ENCODE measurements around the gene LRRFIP1.

The LRRFIP1 gene

GRCh38 chr2:237581751-237582746, 45.3 kb upstream of the LRRFIP1 start:
- no peaks in the 10 kb centered on the region for H3K36me3 ChIP-seq (ENCODE audit: insufficient read depth, low read length)
- H2AFZ ChIP-seq (ENCODE audit: low read depth, low read length), result no peak overlapping the region
- H3K4me2 ChIP-seq (ENCODE audit: insufficient read depth, low read length), result no peak overlapping the region
- no peaks in the 10 kb centered on the region for H3K4me1 ChIP-seq (ENCODE audit: insufficient read depth, low read length)
- no peaks in the 10 kb centered on the region for H4K20me1 ChIP-seq (ENCODE audit: insufficient read depth, low read length)
- DNase-seq (no peak), ATAC-seq (ENCODE audit: insufficient read depth, low read depth) (no peak)
- H3K9me3 ChIP-seq (ENCODE audit: insufficient read depth, low read length, severe bottlenecking), result no peaks in the 10 kb centered on the region
- H3K9ac ChIP-seq (ENCODE audit: low read depth, low read length), result no peak overlapping the region
- TF ChIP-seq, protein P1, sequence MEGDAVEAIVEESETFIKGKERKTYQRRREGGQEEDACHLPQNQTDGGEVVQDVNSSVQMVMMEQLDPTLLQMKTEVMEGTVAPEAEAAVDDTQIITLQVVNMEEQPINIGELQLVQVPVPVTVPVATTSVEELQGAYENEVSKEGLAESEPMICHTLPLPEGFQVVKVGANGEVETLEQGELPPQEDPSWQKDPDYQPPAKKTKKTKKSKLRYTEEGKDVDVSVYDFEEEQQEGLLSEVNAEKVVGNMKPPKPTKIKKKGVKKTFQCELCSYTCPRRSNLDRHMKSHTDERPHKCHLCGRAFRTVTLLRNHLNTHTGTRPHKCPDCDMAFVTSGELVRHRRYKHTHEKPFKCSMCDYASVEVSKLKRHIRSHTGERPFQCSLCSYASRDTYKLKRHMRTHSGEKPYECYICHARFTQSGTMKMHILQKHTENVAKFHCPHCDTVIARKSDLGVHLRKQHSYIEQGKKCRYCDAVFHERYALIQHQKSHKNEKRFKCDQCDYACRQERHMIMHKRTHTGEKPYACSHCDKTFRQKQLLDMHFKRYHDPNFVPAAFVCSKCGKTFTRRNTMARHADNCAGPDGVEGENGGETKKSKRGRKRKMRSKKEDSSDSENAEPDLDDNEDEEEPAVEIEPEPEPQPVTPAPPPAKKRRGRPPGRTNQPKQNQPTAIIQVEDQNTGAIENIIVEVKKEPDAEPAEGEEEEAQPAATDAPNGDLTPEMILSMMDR (IDR thresholded peaks at IDR 0.05; ENCODE audit: borderline replicate concordance, extremely low read depth, low read length, poor library complexity, severe bottlenecking), result peak; percentile 42
- no peak for TF ChIP-seq EZH2 (IDR thresholded peaks at IDR 0.05; ENCODE audit: borderline replicate concordance, low read depth, low read length, severe bottlenecking)
- no peaks in the 10 kb centered on the region for H3K79me2 ChIP-seq (ENCODE audit: insufficient read depth, low read length)
- no peak overlapping the region for H3K4me3 ChIP-seq (ENCODE audit: low read depth in 1 of 2, low read length in 2 of 2)
- H3K27ac ChIP-seq (ENCODE audit: low read length), result no peak overlapping the region
- H3K27me3 ChIP-seq (ENCODE audit: insufficient read depth, low read length, poor library complexity), result no peaks in the 10 kb centered on the region

- H3K4me1 ChIP-seq (ENCODE audit: insufficient read depth, low read length), result no peaks in the 10 kb centered on the region
- ATAC-seq (ENCODE audit: insufficient read depth, low read depth) (no peak), DNase-seq (no peak)
- H3K9ac ChIP-seq (ENCODE audit: low read depth, low read length), result no peak overlapping the region
- H3K36me3 ChIP-seq (ENCODE audit: insufficient read depth, low read length), result no peaks in the 10 kb centered on the region
- no peaks in the 10 kb centered on the region for H3K9me3 ChIP-seq (ENCODE audit: insufficient read depth, low read length, severe bottlenecking)
- no peak overlapping the region for H3K4me3 ChIP-seq (ENCODE audit: low read depth in 1 of 2, low read length in 2 of 2)
- no peak overlapping the region for H3K4me2 ChIP-seq (ENCODE audit: insufficient read depth, low read length)
- no peak overlapping the region for H3K27ac ChIP-seq (ENCODE audit: low read length)
- TF ChIP-seq, protein P1 (IDR thresholded peaks at IDR 0.05; ENCODE audit: borderline replicate concordance, extremely low read depth, low read length, poor library complexity, severe bottlenecking), result no peak
- TF ChIP-seq EZH2 (IDR thresholded peaks at IDR 0.05; ENCODE audit: borderline replicate concordance, low read depth, low read length, severe bottlenecking), result no peak
- H3K27me3 ChIP-seq (ENCODE audit: insufficient read depth, low read length, poor library complexity), result no peaks in the 10 kb centered on the region
- H2AFZ ChIP-seq (ENCODE audit: low read depth, low read length), result no peak overlapping the region
- H4K20me1 ChIP-seq (ENCODE audit: insufficient read depth, low read length), result no peaks in the 10 kb centered on the region
- H3K79me2 ChIP-seq (ENCODE audit: insufficient read depth, low read length), result no peaks in the 10 kb centered on the region
Measured at GRCh38 chr2:237583385-237584295, 43.7 kb upstream of the LRRFIP1 start.

DNA sequence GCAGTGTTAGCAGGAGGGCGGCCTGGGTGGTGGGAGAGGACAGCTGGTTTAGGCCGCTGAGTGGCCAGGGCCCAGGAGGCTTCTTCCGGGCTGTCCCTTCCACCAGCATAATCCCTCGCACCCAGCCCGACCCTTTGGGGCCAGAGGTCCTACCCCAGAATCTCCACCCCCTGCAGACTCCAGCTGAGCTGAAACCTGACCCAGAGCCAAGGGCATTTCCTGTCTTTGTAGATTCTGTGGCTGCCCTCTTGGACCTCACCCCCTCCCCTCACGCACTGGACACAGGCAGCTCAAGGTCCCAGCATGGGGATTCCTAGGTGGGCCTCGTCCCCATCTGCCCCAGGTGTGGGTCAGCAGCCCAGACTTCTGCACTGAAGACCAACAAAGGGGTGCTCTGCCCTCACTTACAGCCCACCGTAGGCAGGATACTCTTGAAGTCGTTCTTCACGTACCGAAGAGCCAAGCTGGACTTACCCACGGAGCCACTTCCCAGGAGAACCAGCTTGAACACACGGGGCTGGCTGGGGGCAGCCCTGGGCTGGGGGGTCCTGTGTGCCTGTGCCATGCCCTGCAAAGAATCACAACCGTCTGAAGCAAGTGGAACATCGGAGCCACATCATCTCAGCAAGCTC, 41.7 kb upstream of the LRRFIP1 start:
- Histone ChIP-seq H3K4me3 (ENCODE audit: low read depth in 1 of 2, low read length in 2 of 2) (no peak overlapping the region), H3K9me3 (ENCODE audit: insufficient read depth, low read length, severe bottlenecking) (no peaks in the 10 kb centered on the region), H3K36me3 (ENCODE audit: insufficient read depth, low read length) (no peaks in the 10 kb centered on the region), H2AFZ (ENCODE audit: low read depth, low read length) (no peak overlapping the region), H4K20me1 (ENCODE audit: insufficient read depth, low read length) (no peaks in the 10 kb centered on the region), H3K27ac (ENCODE audit: low read length) (no peak overlapping the region), H3K9ac (ENCODE audit: low read depth, low read length) (no peak overlapping the region), H3K79me2 (ENCODE audit: insufficient read depth, low read length) (no peaks in the 10 kb centered on the region), H3K27me3 (ENCODE audit: insufficient read depth, low read length, poor library complexity) (no peaks in the 10 kb centered on the region), H3K4me1 (ENCODE audit: insufficient read depth, low read length) (no peaks in the 10 kb centered on the region), H3K4me2 (ENCODE audit: insufficient read depth, low read length) (no peak overlapping the region)
- no peak for ATAC-seq (ENCODE audit: insufficient read depth, low read depth)
- TF ChIP-seq, protein P1 (IDR thresholded peaks at IDR 0.05; ENCODE audit: borderline replicate concordance, extremely low read depth, low read length, poor library complexity, severe bottlenecking), result no peak
- no peak for TF ChIP-seq EZH2 (IDR thresholded peaks at IDR 0.05; ENCODE audit: borderline replicate concordance, low read depth, low read length, severe bottlenecking)
- no peak for DNase-seq
